Measurements from ENCODE around the gene DPH5.
"Not testable (repeated sequence)": the region's sequence is repeated elsewhere in the genome, so short reads cannot be mapped to it uniquely, and the experiment has no call there.

- not testable (repeated sequence) for TF ChIP-seq POLR2A (IDR thresholded peaks at IDR 0.05; ENCODE audit: low read depth, low read length); CTCF (IDR thresholded peaks at IDR 0.05 in 2 of 3, conservative IDR thresholded peaks at IDR 0.05 in 1 of 3; ENCODE audit: control insufficient read depth in 2 of 3, extremely low read depth in 1 of 3, insufficient read depth in 1 of 3, low read depth in 3 of 3, low read length in 3 of 3); E2F8 (IDR thresholded peaks at IDR 0.05; ENCODE audit: low read depth, partially characterized antibody); EZH2 (IDR thresholded peaks at IDR 0.05; ENCODE audit: borderline replicate concordance, control insufficient read depth, low read depth, low read length); REST (IDR thresholded peaks at IDR 0.05; ENCODE audit: low read depth, low read length); MTA3 (IDR thresholded peaks at IDR 0.05; ENCODE audit: borderline replicate concordance, low read length)
These were observed 76.7 kb downstream of the DPH5 start for GRCh38 chr1:100948721-100949405.

Measured in GM12878 (cell line).